Right lobe of liver (tissue), 6 donors: ENCODE results near the gene KLRG1. TPM values are rescaled to one million over a fixed set of nuclear protein-coding genes. Genes with fewer than 3 reads are reported as not detected.

Experiments
- ATAC-seq, 4 donors: fragments of 200-7000 bp; cut with Tn5 transposase; one replicate each; pipeline ENCODE4 v1.9.1; 2020; ENCODE audit warnings: mild to moderate bottlenecking in 4 of 4, moderate library complexity in 4 of 4
- DNase-seq, 3 donors: peaks; one replicate each; pipeline ENCODE4 v3.0.0-alpha.2; 2020
- H3K27ac ChIP-seq, 3 donors: fragments of 200-600 bp; one replicate each; pipeline ENCODE4 v1.8.0; 2022
- H3K27me3 ChIP-seq, 2 donors: fragments of 200-600 bp; one replicate each; pipeline ENCODE4 v1.8.0; 2022
- H3K36me3 ChIP-seq, 4 donors: fragments of 200-600 bp; sonication (generic) in 1 of 4; one replicate each; pipeline versions ENCODE4 v1.5.1 to v1.8.0; 2017 to 2022; ENCODE audit warnings: control low read depth in 1 of 4
- H3K4me1 ChIP-seq, 4 donors: fragments of 200-600 bp; sonication (generic) in 1 of 4; one replicate each; pipeline versions ENCODE4 v1.5.1 to v1.8.0; 2017 to 2022; ENCODE audit warnings: control low read depth in 1 of 4
- H3K4me3 ChIP-seq, 3 donors: fragments of 200-600 bp; one replicate each; pipeline ENCODE4 v1.8.0; 2022
- H3K9me3 ChIP-seq, 4 donors: fragments of 200-600 bp; sonication (generic) in 1 of 4; one replicate each; pipeline versions ENCODE4 v1.5.1 to v1.8.0; 2017 to 2022; ENCODE audit warnings: control low read depth in 1 of 4
- POLR2A ChIP-seq: fragments of 450-650 bp; IDR thresholded peaks from one replicate; pipeline ENCODE4 v1.6.1; 2017; ENCODE audit warnings: antibody characterized with exemption, mild to moderate bottlenecking
- WGBS: methylation state at CpG from one replicate; pipeline ENCODE4 v1.1.6; 2018; ENCODE audit warnings: low coverage, low lambda C conversion rate; ENCODE audit not compliant: insufficient coverage; ENCODE audit errors: missing lambda C conversion rate; 5-methylcytosine and 5-hydroxymethylcytosine counted together
- intact Hi-C, 2 donors: fragments of 100-400 bp; cut with DNase I; formaldehyde crosslinking; loops; one replicate each; pipeline versions ENCODE4 v1.11.2 to v1.14.1; 2022
- total RNA-seq, 6 experiments: library from RNA; depleted of rRNA in 2 of 6; stranded (reverse); fragments of >200 nt in 2 of 6; fragmentation: NEBNext Ultra II Directional in 3 of 6; extraction: Animal tissue kit (Norgen Biotek cat#: 25700) in 3 of 6; gene quantifications; one replicate each; pipeline versions ENCODE4 v1.1.0 to v1.2.4, GENCODE V29; 2016 to 2023
- TF ChIP-seq, protein P1 (sequence below), 4 donors: fragments of 200-600 bp in 3 of 4; fragments of 450-650 bp in 1 of 4; IDR thresholded peaks; one replicate each; pipeline versions ENCODE4 v1.5.1 to v1.8.0; 2016 to 2022; ENCODE audit warnings: antibody characterized with exemption in 4 of 4, mild to moderate bottlenecking in 2 of 4
- donor health status: DM: no; HTN: yes; CAD: no.
- donor health status: DM: no; HTN: no; CAD: no.
- donor health status: DM: no; HTN: no; CAD: no.
- donor health status: DM: no; HTN: yes; CAD: no.
- donor health status: DM: no; HTN: yes; CAD: no.

Gene KLRG1
- total RNA-seq, 6 experiments from 2014 or later, result 1.3 to 2.7 (median 1.6) TPM

DNA sequence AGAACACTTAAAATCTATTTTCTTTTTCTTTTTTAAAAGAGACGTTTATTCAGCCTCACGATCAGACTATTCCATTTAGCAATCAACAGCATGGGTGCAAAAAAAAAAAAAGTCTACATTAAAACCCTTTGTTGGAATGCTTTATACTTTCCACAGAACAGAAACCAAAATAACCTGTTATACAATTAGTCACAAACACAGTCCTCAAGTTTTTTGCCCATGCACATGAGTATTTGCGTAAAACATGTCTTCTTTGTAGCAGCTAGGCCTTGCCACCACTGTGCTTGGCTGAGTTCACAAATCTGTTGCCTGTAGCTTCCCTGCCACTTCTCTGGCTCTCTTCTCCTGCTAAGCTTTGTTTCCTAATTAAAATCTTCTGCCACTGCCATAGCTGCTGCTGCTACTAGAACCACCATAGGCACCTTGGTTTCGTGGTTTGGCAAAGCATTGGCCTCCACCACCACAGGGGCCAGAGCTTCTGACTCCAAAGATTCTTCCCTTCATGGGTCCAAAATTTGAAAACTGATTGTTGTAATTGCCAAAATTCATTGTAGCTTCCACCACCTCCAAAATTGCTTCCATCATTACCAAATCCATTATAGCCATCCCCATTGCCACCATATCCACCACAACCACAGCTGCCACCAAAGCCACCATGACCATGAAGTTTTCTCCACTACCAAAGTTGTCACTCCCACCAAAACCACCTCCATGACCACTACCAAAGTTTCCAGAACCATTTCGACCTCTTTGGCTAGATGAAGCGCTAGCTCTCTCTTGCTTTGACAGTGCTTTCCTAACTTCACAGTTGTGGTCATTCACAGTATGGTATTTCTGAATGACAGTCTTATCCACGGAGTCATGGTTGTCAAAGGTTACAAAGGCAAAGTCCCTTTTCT is 38.1 kb downstream of the KLRG1 start:
- ATAC-seq (no peak), DNase-seq (no peak)
- no peaks in the 10 kb centered on the region for H3K9me3 ChIP-seq
- no peak overlapping the region for H3K27ac ChIP-seq
- no peaks in the 10 kb centered on the region for H3K27me3 ChIP-seq
- H3K4me3 ChIP-seq, result no peak overlapping the region
- intact Hi-C loops, result no loop called here
- 84% methylated on average over 7 of the region's 7 CpGs for WGBS
- H3K36me3 ChIP-seq, result no peaks in the 10 kb centered on the region
- H3K4me1 ChIP-seq, result no peaks in the 10 kb centered on the region
- TF ChIP-seq POLR2A, result no peak
- TF ChIP-seq, protein P1, sequence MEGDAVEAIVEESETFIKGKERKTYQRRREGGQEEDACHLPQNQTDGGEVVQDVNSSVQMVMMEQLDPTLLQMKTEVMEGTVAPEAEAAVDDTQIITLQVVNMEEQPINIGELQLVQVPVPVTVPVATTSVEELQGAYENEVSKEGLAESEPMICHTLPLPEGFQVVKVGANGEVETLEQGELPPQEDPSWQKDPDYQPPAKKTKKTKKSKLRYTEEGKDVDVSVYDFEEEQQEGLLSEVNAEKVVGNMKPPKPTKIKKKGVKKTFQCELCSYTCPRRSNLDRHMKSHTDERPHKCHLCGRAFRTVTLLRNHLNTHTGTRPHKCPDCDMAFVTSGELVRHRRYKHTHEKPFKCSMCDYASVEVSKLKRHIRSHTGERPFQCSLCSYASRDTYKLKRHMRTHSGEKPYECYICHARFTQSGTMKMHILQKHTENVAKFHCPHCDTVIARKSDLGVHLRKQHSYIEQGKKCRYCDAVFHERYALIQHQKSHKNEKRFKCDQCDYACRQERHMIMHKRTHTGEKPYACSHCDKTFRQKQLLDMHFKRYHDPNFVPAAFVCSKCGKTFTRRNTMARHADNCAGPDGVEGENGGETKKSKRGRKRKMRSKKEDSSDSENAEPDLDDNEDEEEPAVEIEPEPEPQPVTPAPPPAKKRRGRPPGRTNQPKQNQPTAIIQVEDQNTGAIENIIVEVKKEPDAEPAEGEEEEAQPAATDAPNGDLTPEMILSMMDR (IDR thresholded peaks at IDR 0.05), result no peak

DNA sequence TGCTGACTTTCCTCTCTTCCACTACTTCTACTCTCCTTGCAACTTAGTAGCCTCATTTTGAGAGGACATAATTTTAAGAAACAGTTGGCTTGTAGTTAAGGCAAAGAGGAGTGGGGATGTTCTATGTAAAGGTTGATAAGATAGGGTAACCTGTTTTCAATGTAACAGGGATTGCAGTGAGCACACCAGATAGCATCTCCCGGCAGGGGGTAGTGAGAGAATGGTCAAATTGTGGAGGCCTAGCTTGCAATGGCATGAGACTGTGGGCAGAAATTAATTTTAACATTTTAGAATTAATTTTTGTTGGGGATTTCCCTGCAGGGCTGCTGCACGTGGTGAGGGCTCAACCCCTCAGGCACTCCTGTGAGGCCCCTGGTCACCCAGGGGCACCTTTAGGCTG is 41.4 kb downstream of the KLRG1 start:
- Histone ChIP-seq H3K4me1 (no peaks in the 10 kb centered on the region), H3K36me3 (no peaks in the 10 kb centered on the region), H3K27ac (no peak overlapping the region), H3K27me3 (no peaks in the 10 kb centered on the region), H3K9me3 (no peaks in the 10 kb centered on the region), H3K4me3 (no peak overlapping the region)
- DNase-seq, result no peak
- TF ChIP-seq POLR2A, result no peak
- TF ChIP-seq, protein P1 (IDR thresholded peaks at IDR 0.05), result no peak
- 80% methylated on average over 1 of the region's 2 CpGs for WGBS
- intact Hi-C loops, result no loop called here
- ATAC-seq, result no peak

DNA sequence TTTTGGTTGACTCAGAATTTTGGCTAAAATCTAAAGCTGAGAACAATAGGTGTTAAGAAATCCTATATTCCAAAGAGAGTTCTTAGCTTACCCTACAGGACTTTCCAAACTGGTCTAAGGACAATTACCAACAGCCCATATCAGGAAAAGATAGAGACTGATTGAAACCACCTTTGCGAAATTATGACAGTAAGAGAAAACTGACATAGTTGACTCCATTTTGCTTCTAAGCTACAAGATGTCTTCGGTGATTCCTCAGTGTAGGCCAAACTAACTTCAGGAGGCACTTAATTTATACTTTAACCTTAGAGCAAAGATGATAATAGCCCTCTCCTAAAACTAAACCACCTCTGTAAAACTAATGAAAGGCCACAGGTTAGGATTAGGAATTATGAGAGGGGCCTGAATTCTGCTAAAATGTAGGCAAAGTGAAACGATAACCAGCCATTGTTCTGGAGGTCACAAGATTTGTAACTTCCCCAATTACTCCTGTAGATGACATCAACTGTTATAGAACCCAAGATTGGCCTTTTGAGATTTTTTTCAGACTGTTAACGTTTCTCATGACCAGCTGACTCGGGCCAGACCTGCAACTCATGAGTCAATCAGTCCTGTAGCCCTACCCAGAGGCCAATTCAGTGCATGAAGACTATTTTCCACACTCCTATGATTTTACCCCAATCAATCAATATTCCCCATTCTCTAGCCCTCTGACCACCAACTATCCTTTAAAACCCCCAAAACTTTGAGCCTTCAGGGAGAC is 43.0 kb downstream of the KLRG1 start:
- no peaks in the 10 kb centered on the region for H3K4me1 ChIP-seq
- TF ChIP-seq, protein P1 (IDR thresholded peaks at IDR 0.05), result no peak
- TF ChIP-seq POLR2A, result no peak
- no peaks in the 10 kb centered on the region for H3K9me3 ChIP-seq
- no peak overlapping the region for H3K4me3 ChIP-seq
- 55% methylated on average over 5 of the region's 5 CpGs for WGBS
- H3K36me3 ChIP-seq, result no peaks in the 10 kb centered on the region
- ATAC-seq (peak in 2 of 4 donors; percentile 39 to 48), DNase-seq (no peak)
- intact Hi-C loops, result no loop called here
- no peaks in the 10 kb centered on the region for H3K27me3 ChIP-seq
- H3K27ac ChIP-seq, result no peak overlapping the region

DNA sequence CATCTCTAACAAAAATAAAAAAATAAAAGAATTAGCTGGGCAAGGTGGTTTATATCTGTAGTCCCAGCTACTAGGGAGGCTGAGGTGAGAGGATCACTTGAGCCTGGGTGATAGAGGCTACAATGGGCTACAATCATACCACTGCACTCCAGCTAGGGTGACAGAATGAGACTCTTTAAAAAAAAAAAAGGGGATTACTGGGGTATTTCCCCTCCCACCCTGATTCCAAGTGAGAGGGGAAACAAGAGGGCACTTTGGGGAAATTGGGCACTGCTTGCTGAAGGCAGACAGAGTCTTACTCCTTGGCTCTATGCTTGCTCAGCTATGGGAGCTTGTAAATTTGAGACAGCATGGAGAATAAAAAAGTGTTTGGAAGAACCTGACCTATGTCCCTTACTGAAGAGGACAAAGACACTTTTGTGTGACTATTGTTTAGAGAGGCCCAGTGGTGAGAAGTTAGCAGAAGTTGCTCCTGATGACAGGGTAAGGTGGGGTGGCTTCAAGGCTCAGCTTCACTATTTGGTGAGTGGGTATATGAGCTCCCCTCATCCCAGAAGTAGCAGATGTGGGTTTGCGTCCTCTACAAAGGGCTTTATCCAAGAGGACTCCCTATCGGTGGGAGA is 44.0 kb downstream of the KLRG1 start:
- Histone ChIP-seq H3K27ac (no peak overlapping the region), H3K4me1 (no peaks in the 10 kb centered on the region), H3K27me3 (no peaks in the 10 kb centered on the region), H3K36me3 (no peaks in the 10 kb centered on the region), H3K4me3 (no peak overlapping the region), H3K9me3 (no peaks in the 10 kb centered on the region)
- intact Hi-C loops, result no loop called here
- WGBS, result 95% methylated on average over 2 of the region's 2 CpGs
- ATAC-seq (no peak), DNase-seq (no peak)
- TF ChIP-seq POLR2A, result no peak
- TF ChIP-seq, protein P1 (IDR thresholded peaks at IDR 0.05), result no peak
